SW 1271 (cell line): ENCODE measurements around the gene TMEM255B.
"Not testable (repeated sequence)": the region's sequence is repeated elsewhere in the genome, so short reads cannot be mapped to it uniquely, and the experiment has no call there.

Source experiments
- DNase-seq, 2 experiments: peaks; one replicate each; lab custom pipeline; 2025; lab: John Stamatoyannopoulos, UW

TMEM255B gene

GRCh38 chr13:113734826-113735125 is 24.2 kb upstream of the TMEM255B start:
- no peak for DNase-seq

GRCh38 chr13:113735194-113735593 is 23.8 kb upstream of the TMEM255B start:
- no peak for DNase-seq

- no peak for DNase-seq
Observed at GRCh38 chr13:113735750-113736149, 23.3 kb upstream of the TMEM255B start.

- no peak for DNase-seq
Observed at GRCh38 chr13:113736258-113736731, 22.7 kb upstream of the TMEM255B start.

GRCh38 chr13:113737803-113738202 is 21.2 kb upstream of the TMEM255B start:
- no peak for DNase-seq

- DNase-seq = no peak
Observed at GRCh38 chr13:113739527-113740285, 19.3 kb upstream of the TMEM255B start.

GRCh38 chr13:113740286-113740556 is 18.8 kb upstream of the TMEM255B start:
- no peak for DNase-seq

- DNase-seq = no peak
Observed at GRCh38 chr13:113740661-113741060, 18.4 kb upstream of the TMEM255B start.

- no peak for DNase-seq
Observed at GRCh38 chr13:113741191-113741668, 17.8 kb upstream of the TMEM255B start.

GRCh38 chr13:113742000-113742441 is 17.0 kb upstream of the TMEM255B start:
- no peak for DNase-seq

GRCh38 chr13:113742445-113743120 is 16.4 kb upstream of the TMEM255B start:
- DNase-seq = no peak

GRCh38 chr13:113743366-113744195 is 15.4 kb upstream of the TMEM255B start:
- no peak for DNase-seq

- DNase-seq = no peak
Observed at GRCh38 chr13:113744197-113745000, 14.6 kb upstream of the TMEM255B start.

GRCh38 chr13:113745059-113745458 is 14.0 kb upstream of the TMEM255B start:
- no peak for DNase-seq

- DNase-seq = not testable (repeated sequence)
Observed at GRCh38 chr13:113745500-113746142, 13.4 kb upstream of the TMEM255B start.

GRCh38 chr13:113746143-113746525 is 12.9 kb upstream of the TMEM255B start:
- no peak for DNase-seq

GRCh38 chr13:113746671-113747070 is 12.4 kb upstream of the TMEM255B start:
- no peak for DNase-seq

- DNase-seq = no peak
Observed at GRCh38 chr13:113747291-113747833, 11.7 kb upstream of the TMEM255B start.

- no peak for DNase-seq
Observed at GRCh38 chr13:113748101-113748861, 10.7 kb upstream of the TMEM255B start.

GRCh38 chr13:113748862-113749451 is 10.1 kb upstream of the TMEM255B start:
- no peak for DNase-seq
